Lung (tissue), 12 donors: ENCODE measurements around the gene ATRNL1. TPM values are rescaled to one million over a fixed set of nuclear protein-coding genes. Genes with fewer than 3 reads are reported as not detected.
A peak's percentile ranks its signal among the peaks of the same experiment; 100 is the strongest.

Experiments used
- ATAC-seq: fragments of 200-7000 bp; cut with Tn5 transposase; one replicate; pipeline ENCODE4 v1.9.1; 2020; ENCODE audit warnings: moderate number of reproducible peaks; ENCODE audit not compliant: insufficient read depth, low FRiP score
- DNase-seq, 3 donors: peaks; one replicate each; pipeline ENCODE4 v3.0.0-alpha.2; 2013 to 2017
- H3K27ac ChIP-seq, 2 donors: one replicate each; pipeline ENCODE4 v1.5.1; 2013; ENCODE audit warnings: mild to moderate bottlenecking in 2 of 2, moderate library complexity in 2 of 2, control low read depth in 1 of 2, inconsistent platforms in 1 of 2, low read depth in 1 of 2, low read length in 1 of 2
- H3K27me3 ChIP-seq, 3 donors: one replicate each; pipeline ENCODE4 v1.5.1; 2013; ENCODE audit warnings: low read length in 2 of 3; ENCODE audit not compliant: control insufficient read depth in 3 of 3, insufficient read depth in 3 of 3
- H3K36me3 ChIP-seq, 4 donors: one replicate each; pipeline ENCODE4 v1.5.1; 2013; ENCODE audit warnings: low read length in 4 of 4, mild to moderate bottlenecking in 1 of 4, moderate library complexity in 1 of 4; ENCODE audit not compliant: control insufficient read depth in 4 of 4, insufficient read depth in 4 of 4
- H3K4me1 ChIP-seq, 5 donors: one replicate each; pipeline ENCODE4 v1.5.1; 2013; ENCODE audit warnings: low read length in 5 of 5, mild to moderate bottlenecking in 2 of 5, moderate library complexity in 1 of 5; ENCODE audit not compliant: control insufficient read depth in 5 of 5, insufficient read depth in 5 of 5
- H3K4me3 ChIP-seq: one replicate; pipeline ENCODE4 v1.5.1; 2013; ENCODE audit warnings: mild to moderate bottlenecking, control low read depth, moderate library complexity
- H3K9ac ChIP-seq, 2 donors: one replicate each; pipeline ENCODE4 v1.5.1; 2013; ENCODE audit warnings: low read length in 2 of 2, control low read depth in 1 of 2; ENCODE audit not compliant: insufficient read depth in 1 of 2
- H3K9me3 ChIP-seq, 4 donors: one replicate each; pipeline ENCODE4 v1.5.1; 2013; ENCODE audit warnings: low read length in 3 of 4, mild to moderate bottlenecking in 1 of 4, moderate library complexity in 1 of 4; ENCODE audit not compliant: control insufficient read depth in 4 of 4, insufficient read depth in 3 of 4
- WGBS, 2 donors: extraction: QIAGEN DNeasy Blood & Tissue Kit; methylation state at CpG; one replicate each; pipeline ENCODE4 v1.1.7; 2013; 5-methylcytosine and 5-hydroxymethylcytosine counted together
- polyA plus RNA-seq, 2 donors: library from polyadenylated mRNA; stranded (reverse); fragments of 200-250 nt; gene quantifications; one replicate each; pipeline ENCODE4 v1.2.1, GENCODE V29; 2013
- total RNA-seq, 2 donors: library from RNA; depleted of rRNA in 1 of 2; stranded (reverse); fragments of >200 nt in 1 of 2; gene quantifications; one replicate each; pipeline ENCODE4 v1.2.1, GENCODE V29; 2014 to 2021
- TF ChIP-seq, protein P1 (sequence below): IDR thresholded peaks from 2 replicates; pipeline ENCODE4 v1.5.1; 2012; ENCODE audit warnings: mild to moderate bottlenecking; ENCODE audit errors: control extremely low read depth, extremely low read depth
- donor health status: control.
- donor health status: control.
- donor health status: Bipolar disorder and iron deficiency.
- donor health status: healthy.
- donor health status: DM: yes; HTN: yes; CAD: no.

ATRNL1 gene
- total and polyA plus RNA-seq, 4 donors = 0.05 to 11.1 (median 0.24) TPM

DNA sequence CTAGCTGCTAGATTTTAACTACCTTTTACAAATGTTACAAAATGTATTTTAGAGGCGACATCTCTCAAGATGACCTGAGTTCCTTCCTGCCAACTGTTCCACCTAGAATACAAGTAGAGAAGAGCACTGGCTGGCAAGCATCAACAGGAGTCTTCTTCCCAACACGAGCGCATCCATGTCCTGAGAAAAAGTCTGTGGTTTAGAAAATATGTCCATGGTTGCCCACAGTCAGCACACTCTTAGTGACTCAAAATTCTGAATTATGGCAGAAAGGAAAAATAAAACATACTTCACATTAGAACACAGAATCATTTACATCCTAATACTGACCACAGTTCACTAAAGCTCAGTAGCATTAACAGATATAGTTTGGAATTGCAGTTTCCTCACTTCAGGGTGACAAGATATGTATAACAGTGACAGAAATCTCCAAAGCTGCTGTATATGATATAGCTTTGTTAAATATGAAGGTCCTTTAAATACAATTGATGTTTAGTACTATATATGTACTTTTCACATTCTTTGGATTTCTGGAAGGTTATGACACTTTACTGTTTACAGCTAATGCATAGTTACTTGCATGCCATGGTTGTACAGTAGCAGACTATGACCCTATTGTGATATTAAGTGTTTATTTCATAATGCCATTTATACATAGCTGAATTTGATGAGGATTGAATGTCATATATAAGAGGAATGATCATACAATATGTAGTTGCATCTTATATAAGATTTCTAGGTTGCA lies 852.7 kb downstream of the ATRNL1 start:
- TF ChIP-seq, protein P1, sequence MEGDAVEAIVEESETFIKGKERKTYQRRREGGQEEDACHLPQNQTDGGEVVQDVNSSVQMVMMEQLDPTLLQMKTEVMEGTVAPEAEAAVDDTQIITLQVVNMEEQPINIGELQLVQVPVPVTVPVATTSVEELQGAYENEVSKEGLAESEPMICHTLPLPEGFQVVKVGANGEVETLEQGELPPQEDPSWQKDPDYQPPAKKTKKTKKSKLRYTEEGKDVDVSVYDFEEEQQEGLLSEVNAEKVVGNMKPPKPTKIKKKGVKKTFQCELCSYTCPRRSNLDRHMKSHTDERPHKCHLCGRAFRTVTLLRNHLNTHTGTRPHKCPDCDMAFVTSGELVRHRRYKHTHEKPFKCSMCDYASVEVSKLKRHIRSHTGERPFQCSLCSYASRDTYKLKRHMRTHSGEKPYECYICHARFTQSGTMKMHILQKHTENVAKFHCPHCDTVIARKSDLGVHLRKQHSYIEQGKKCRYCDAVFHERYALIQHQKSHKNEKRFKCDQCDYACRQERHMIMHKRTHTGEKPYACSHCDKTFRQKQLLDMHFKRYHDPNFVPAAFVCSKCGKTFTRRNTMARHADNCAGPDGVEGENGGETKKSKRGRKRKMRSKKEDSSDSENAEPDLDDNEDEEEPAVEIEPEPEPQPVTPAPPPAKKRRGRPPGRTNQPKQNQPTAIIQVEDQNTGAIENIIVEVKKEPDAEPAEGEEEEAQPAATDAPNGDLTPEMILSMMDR = no peak
- no peak for DNase-seq
- Histone ChIP-seq H3K36me3 (peaks cover 0 to 2% (median 0%) of the 10 kb centered on the region in 4 donors), H3K27ac (no peak overlapping the region), H3K4me1 (peaks cover 0 to 22% (median 7%) of the 10 kb centered on the region in 5 donors), H3K27me3 (no peaks in the 10 kb centered on the region), H3K9me3 (no peaks in the 10 kb centered on the region), H3K4me3 (no peak overlapping the region), H3K9ac (no peak overlapping the region)
- no peak for ATAC-seq
- 92 to 93% methylated on average over 3 of the region's 3 CpGs for WGBS, 2 donors

DNA sequence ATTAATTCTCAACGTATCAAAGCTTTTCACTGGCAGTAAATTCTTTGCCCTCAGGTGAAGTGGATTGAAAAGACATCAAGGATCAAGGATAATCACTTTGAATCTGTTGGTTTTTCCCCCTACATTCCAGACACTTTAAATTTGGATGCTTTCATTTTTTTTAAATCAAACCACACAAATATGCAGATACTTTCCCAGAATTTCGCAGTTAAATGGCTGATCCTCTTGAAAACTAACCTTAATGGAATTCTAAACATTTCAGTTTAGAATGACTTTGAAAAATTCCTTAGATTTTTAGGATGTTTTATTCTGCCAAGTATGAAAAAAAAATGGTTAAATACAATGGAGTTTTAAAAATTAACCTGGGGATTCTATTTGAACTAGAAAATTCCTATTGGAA lies 853.9 kb downstream of the ATRNL1 start:
- ATAC-seq (no peak), DNase-seq (no peak)
- peaks cover 0 to 9% (median under 1%) of the 10 kb centered on the region in 5 donors for H3K4me1 ChIP-seq
- H3K4me3 ChIP-seq = no peak overlapping the region
- no peak overlapping the region for H3K27ac ChIP-seq
- peaks cover 0 to 2% (median 0%) of the 10 kb centered on the region in 4 donors for H3K36me3 ChIP-seq
- 75% methylated on average over 2 of the region's 2 CpGs for WGBS, 2 donors
- H3K9me3 ChIP-seq = no peaks in the 10 kb centered on the region
- H3K9ac ChIP-seq = no peak overlapping the region
- TF ChIP-seq, protein P1 = no peak
- H3K27me3 ChIP-seq = no peaks in the 10 kb centered on the region

DNA sequence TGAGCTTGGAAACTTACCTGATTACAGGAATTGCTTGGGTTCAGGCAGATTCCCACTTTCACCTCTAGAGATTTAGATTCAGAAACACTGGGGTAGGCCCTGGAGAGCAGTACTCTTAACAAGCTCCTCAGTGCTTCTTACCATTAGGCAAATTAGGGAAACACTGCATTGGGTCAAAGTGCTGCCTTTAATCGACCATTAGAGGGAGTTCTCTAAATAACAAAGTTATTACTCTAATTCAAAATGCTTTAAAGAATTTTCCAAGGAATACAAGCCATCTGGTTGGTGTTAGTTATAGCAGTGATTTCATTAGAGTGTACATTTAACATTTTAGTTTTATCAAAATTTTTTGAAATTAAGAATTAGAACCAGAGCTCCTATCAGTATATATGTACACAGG lies 855.3 kb downstream of the ATRNL1 start:
- no peaks in the 10 kb centered on the region for H3K4me1 ChIP-seq
- peaks cover 0 to 2% (median 0%) of the 10 kb centered on the region in 4 donors for H3K36me3 ChIP-seq
- no peak overlapping the region for H3K27ac ChIP-seq
- DNase-seq (peak in 2 of 3 donors; percentile 56 to 66), ATAC-seq (no peak)
- TF ChIP-seq, protein P1 = no peak
- H3K4me3 ChIP-seq = no peak overlapping the region
- H3K27me3 ChIP-seq = no peaks in the 10 kb centered on the region
- no peaks in the 10 kb centered on the region for H3K9me3 ChIP-seq
- H3K9ac ChIP-seq = no peak overlapping the region
- WGBS, 2 donors = 15 to 30% methylated on average over 1 of the region's 1 CpG
